ENCODE measurements around the gene CSNK1A1.
"Not testable (repeated sequence)": the region's sequence is repeated elsewhere in the genome, so short reads cannot be mapped to it uniquely, and the experiment has no call there.

The CSNK1A1 gene

DNA sequence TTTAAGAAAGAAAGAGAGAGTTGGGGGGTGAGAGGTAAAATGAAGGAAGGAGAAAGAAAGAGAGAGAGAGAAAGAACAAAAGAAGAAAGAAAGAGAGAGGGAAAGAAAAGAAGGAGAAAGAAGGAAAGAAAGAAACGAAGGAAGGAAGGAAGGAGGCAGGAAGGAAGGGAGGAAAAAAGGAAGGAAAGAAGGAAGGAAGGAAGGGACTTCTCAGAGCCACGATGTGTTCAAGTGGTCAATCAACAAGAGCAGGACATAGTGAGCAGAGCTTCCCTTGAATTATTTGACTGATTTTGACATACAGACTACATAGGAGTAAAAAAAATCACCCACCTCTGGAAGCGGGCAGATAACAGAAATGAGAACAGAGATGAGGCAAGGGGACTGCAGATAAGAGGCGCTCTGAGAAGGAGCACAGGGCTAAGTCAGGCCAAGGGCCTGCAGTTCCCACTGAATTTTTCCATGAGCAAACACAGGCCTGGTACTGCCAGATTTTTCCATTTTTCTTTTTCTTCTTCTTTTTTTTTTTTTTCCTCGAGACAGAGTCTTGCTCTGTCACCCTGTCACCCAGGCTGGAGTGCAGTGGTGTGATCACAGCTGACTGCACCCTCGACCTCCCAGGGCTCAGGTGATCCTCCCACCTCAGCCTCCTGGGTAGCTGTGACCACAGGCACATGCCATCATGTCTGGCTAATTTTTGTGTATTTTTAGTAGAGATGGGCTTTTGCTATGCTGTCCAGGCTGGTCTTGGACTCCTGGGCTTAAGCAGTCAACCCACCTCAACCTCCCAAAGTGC lies 94.4 kb downstream of the CSNK1A1 start:
- no peak for DNase-seq (ENCODE audit: low read depth)

DNA sequence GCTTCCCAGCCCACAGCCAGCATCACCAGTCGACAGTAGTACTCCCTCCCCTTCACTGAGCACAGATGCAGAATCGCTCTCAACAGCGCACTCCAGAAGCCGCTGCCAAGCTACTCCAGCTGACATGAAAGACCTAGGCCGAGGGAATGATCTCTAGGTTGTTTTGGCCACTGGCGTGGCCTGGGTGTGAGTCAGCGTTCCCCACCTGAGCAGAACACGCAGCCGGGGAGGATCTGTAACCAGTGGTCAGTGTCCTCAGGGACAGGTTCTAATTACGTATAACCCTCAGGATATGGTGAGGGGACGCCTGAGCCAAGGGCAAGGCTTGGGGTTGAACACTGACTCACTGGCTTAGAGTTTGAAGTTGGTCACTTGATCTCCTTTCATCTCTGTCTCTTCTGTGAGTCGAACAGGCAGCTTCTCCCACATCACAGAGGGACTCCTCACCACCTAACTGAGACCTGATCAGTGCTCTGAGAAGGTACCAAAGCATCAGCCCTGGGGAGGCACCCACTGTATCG lies 95.3 kb downstream of the CSNK1A1 start:
- DNase-seq (ENCODE audit: low read depth) = no peak

DNA sequence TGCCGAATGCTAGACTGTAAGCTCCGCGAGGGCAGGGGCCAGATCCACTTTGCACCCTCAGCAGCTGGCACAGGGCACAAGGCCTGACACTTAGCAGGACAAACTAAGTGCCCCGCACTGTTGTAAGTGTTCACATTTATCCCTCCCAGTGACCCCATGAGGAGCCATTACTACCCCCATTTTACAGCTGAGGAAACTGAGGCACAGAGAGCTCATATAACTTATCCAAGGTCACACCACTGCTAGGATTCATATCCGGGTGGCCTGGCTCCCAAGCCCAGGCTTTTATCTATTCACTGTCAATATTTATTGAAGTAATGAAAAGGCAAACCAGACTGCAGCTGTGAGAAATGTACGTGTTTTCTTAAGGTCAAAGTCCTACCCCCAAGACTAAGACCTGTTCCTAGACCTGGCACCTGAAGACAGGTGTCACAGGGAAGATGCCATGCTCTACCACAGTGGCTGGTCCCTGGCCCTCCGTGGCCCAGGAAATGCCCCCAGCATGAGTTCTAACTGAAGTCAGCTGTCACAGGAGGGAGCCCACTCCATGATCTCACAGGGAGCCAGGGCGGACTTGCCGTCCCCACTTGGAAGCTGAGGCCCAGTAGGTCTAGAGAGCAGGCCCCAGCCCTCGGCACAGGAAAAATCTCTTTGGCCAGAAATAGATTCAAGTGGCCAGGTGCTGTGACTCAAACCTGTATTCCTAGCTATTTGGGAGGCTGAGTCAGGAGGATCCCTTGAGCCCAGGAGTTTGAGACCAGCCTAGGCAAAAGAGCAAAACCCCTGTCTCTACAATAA lies 97.4 kb downstream of the CSNK1A1 start:
- no peak for DNase-seq (ENCODE audit: low read depth)

DNA sequence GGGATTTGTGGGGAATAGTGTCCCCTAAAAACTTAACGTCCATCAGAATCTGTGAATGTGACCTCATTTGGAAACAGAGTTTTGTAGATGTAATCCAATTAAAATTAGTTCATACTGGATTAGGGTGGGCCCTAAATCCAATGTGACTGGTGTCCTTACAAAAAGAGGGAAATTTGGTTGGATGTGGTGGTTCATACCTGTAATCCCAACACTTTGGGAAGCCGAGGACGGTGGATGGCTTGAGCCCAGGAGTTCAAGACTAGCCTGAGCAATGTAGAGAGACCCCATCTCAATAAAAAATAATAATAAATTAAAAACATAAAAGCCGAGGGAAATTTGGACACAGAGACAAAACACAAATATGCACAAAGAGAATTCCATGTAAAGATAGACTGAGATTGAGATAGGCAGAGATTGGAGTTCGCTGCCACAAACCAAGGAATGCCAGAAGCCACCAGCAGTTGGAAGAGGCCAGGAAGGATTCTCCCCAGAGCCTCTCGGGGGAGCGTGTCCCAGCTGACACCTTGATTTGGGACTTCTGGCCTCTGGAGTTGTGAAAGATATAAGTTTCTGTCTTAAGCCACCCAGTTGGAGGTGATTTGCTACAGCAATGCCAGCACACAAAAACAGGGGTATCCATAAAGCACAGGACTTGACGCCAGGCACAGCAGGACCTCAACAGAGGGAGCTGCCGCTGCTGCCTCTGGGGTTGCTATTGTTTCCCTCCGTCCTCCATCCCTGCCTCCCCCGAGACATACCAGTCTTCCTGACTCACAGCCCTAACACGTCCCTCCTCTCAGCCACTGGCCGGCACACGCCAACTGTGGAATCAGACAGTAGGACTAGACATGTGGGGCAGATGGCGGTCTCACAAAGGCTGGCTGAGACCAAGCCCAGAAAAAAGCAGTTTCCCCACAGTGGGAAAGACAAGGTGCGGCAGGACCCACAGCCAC lies 98.3 kb downstream of the CSNK1A1 start:
- no peak for DNase-seq (ENCODE audit: low read depth)

DNA sequence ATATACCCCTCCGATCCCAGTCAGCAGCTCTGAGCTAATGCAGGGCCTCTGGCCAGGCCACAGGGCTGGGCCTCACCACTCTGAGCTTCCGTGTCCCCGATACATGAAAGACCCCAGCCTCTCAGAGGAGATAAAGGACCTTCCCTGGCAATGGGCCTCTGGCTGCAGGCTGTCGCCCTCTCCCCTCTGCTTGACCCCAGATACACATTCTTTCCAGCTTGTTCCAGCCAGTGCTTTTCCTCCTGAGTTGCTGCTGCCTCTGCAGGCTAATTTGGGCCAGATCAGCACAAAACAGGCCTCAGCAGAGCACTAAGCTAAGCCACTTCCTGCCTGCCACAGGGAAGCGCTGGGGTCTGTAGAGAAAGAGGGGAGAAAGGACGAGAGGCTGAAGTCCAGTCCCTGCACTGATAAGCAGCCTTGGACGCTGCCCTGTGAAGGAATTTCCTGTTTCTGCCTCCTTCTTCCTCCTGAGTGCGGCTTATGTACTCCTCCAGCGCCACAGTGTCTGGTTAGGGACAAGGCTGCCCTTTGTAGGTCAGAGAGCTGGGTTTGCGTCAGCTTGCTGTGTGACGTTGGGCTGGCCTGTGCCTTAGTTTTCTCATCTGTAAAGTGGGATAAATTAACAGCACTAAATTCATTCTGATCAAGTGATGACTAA lies 99.1 kb downstream of the CSNK1A1 start:
- no peak for DNase-seq (ENCODE audit: low read depth)

DNA sequence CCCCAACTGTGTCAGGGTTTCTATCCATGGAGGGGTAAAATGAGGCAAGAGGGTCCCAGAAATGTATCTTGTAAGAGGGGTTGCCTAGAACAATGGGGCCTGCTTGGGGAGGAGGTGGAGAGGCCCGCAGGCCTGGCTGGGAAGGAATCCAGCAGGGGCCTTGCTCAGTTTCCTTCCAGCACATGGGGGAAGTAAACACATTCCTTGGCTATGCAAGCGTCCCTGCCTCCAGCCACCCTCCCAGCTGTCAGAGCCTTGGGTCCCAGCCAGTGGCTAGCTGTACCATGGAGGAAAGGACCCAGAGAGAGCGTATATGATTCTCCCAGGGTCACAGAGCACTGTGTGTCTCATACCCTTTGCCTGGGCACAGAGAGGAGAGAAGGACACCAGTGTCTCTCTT lies 101.0 kb downstream of the CSNK1A1 start:
- no peak for DNase-seq (ENCODE audit: low read depth)

DNA sequence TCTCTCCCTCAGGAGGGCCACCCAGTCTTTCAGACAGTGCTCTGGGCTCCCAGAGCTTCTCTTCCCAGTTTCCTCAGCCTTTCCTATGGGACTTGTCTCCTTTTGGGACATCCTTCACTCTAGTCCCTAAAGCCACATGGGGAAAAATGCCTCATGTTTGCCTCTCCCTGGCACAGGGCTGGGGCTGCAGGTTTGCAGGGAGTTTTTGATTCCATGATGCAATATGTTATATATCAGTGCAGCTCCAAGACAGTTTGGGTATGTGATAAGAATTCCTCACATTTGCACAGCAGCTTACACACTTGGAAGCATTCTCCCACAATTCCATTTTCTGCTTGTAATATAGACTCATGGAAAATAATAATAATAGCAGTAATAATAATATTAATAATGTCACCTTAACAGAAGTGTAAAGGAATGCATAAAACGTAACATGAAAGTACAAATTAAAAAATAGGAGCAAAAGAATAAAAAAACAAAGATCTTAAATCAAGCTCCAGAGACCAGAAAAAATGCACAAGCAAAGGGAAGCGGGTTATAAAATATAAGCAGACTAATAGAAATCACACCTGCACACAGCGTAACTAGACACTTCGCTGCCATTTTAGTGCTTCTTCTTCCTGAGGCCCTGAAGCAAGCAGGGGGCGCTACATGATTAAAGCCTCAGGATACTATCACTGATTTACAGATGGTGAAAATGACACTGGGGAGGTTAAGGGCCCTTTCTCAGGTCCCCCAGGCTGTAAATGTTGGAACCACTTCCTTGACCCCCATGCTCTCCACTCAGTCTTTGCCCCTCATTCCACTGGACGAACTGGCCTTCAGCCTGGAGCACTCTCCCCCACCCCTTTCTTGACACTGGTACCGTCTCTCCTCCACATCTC lies 102.2 kb downstream of the CSNK1A1 start:
- DNase-seq (ENCODE audit: low read depth) = no peak

DNA sequence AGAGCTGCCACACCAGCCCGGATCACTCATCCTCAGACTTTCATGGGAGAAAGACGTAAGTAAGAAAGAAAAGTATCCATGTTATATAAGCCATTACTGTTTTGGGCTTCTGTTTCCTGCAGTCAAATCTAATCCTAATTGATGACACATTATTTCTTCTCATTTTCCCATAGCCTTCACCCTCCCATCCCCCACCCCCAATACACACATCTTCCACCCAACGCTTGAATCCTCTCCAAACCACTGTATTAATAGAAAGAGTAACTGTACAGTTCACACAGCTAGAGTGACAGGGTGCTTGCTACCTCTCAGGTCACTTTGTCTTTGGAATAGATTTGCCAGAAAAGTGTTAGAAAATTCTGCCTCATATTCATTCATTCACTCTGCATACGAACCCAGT lies 102.8 kb downstream of the CSNK1A1 start:
- DNase-seq (ENCODE audit: low read depth) = no peak

DNA sequence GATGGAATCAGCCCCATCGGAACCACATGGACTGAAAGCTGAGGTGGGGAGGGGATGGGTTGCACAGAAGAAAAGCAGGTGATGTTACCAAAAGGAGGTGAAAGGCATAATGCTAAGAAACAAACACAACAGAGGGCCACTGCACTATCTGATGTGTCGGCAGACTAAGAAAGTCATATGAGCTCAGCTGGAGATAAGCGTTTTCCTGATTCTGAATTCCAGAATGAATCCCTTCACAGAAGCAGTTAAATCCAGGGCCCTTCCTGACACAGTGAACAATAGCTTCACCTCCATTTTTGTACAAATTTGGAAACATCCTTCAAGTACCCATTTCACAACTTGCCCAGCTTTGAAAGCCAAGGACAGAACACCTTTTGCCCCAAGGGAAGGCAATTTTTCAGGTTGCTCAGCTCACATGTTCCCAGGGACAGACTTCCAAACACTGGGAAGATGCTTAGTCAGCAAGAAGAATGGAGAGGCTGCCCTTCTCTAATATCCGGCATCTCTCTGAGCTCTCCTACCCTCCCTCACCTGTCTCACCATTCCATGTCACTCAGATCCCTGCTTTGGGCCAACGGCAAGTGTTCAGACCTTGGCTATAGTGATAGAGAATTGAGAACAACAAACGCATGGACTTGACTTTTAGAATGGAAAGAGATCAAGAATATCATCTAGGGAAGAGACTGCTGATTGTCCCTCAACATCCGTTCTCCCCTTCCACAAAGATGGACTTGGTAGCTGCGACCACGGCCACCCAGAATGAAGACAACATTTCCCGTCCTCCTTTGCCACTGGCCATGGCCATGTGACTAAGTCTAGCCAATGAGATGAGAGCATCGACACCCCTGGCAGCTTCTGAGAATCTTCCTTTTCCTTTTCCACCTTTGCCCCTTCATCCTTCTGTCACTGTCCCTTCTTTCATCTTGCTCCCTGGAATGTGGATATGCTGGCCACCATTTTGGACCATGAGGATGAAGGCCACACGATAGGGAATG lies 103.6 kb downstream of the CSNK1A1 start:
- DNase-seq (ENCODE audit: low read depth) = no peak

DNA sequence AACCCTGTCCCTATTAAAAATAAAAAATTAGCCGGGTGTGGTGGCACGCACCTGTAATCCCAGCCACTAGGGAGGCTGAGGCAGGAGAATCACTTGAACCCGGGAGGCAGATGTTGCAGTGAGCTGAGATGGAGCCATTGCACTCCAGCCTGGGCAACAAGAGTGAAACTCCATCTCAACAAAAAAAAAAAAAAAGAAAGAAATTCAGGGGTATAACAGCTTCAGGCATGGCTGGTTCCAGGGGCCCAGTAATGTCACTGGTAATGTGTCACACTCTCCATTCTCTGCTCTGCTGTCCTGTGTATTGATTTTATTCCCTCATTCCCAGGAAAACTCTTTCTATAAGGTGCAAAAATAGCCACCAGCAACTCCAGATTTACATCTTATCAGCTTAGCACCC lies 104.4 kb downstream of the CSNK1A1 start:
- DNase-seq (ENCODE audit: low read depth) = not testable (repeated sequence)

DNA sequence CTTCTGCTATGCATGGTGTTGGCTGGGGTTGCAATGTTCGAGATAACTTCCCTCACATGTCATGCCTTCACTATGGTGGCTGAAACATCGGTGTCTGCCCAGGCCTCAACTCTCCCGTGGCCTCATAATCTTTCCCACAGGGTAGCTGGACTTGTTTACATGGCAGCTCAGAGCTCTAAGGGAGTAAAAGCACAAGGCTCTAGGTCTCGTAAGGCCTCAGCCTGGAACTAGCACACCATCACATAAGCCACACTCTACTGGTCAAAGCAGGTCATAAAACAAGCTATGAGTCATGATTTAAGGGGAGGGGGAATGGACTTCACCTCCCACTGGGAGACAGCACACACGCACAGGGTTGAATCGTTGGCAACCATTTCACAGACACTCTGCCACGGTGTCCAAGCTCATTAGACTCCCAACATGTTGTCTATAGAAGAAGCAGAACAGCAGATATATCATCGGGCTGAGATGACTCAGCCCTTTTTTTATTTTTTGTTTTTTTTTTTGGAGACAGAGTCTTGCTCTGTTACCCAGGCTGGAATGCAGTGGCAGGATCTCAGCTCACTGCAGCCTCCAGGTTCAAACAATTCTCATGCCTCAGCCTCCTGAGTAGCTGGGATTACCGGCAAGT lies 105.4 kb downstream of the CSNK1A1 start:
- no peak for DNase-seq (ENCODE audit: low read depth)

DNA sequence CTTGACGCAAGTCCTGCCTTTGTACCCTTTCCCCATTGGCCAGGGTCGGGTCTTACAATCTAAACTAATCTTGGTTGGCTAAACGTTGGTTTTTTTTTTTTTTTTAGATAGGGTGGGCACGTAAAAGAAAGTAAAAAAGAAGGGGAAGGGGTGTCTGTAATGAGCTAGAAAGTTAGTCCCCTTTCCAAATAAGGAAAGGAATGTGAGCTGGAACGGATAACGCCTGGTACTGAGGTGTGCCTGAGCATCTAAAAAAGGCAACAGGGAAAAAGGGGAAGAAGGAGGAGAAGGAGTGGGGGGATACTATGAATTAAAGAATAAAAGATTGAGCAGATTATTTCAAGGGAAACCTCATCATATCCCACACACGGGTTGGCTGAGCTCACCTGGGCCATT lies 105.9 kb downstream of the CSNK1A1 start:
- no peak for DNase-seq (ENCODE audit: low read depth)

DNA sequence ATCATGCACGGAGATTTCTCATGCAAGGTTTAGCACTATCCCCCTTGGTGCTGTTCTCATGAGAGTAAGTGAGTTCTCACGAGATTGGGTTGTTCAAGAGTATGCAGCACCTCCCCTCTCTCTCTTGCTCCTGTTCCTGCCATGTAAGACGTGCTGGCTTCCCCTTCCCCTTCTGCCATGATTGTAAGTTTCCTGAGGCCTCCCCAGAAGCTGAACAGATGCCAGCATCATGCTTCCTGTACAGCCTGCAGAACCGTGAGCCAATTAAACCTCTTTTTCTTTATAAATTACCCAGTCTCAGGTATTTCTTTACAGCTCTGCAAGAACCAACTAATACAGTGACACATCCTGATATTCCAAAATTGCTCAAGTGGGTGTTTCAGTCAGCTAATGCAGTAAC lies 106.8 kb downstream of the CSNK1A1 start:
- not testable (repeated sequence) for DNase-seq (ENCODE audit: low read depth)

DNA sequence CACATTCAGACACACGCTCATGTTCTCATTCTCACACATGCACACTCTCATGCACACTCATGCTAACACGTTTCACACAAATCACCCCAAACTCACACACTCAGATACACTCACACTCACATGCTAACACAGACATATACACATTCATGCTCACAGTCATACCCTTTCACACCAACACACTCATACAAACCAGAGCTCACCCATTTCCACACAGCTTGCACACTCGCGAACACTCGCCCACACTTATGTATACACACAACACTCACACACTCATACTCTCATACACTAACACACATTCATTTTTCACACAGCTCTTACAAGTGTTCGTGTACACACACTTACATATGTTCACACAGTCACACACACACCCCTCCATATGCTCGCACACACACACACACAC lies 108.0 kb downstream of the CSNK1A1 start:
- no peak for DNase-seq (ENCODE audit: low read depth)

DNA sequence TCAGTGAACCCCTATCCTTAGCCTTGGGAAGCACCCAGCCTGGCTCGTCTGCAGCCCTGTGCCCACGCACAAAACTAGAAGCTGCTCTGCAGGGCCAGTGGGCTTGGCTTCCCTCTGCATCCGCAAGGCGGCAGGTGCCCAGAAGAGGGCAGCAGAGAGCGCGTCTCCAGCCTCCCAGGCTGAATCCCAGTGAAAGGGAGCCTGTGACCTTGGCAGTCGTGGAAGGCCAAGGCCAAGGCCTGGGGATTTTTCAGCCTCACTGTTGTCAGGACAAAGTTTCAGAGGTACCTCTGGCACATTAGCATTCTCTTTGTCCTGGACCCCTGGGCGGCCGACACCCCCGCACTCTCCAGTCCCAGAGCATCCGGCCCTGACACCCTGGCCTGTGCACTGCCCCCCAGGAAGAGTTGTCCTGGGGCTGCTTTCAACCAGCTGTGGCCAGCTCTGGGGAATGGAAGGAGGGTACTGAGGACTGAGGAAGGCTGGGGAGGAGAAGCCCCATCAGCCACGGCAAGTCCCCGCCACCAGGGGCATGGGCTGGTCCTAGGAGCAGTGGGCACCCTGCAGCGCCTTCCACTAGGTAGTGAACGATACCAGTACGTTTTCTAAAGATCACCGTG lies 108.6 kb downstream of the CSNK1A1 start:
- peak; percentile 70 for DNase-seq (ENCODE audit: low read depth)

Data from stimulated activated CD8-positive, alpha-beta memory T cell treated with anti-CD3 and anti-CD28 coated beads, Interleukin-15, amount 100 ng/mL, for 24 hours (primary cell).